Activated CD8-positive, alpha-beta memory T cell treated with anti-CD3 and anti-CD28 coated beads for 36 hours (primary cell): Measurements from ENCODE around the gene SPSB4. TPM values are rescaled to one million over a fixed set of nuclear protein-coding genes. Genes with fewer than 3 reads are reported as not detected.
"Not testable (repeated sequence)": the region's sequence is repeated elsewhere in the genome, so short reads cannot be mapped to it uniquely, and the experiment has no call there.

Experiments
- CTCF ChIA-PET: fragments of 350-600 bp; sonication (Branson Sonifier 250); formaldehyde crosslinking; loops from one replicate; lab custom pipeline; 2021; ENCODE audit warnings: antibody characterized with exemption; lab: Charles Lee
- POLR2A ChIA-PET: fragments of 350-600 bp; sonication (Branson Sonifier 250); formaldehyde crosslinking; loops from one replicate; lab custom pipeline; 2021; ENCODE audit warnings: antibody characterized with exemption; lab: Charles Lee
- total RNA-seq, 2 experiments: library from RNA; stranded (reverse); gene quantifications; one replicate each; pipeline ENCODE4 v1.2.3, GENCODE V29; 2021

Gene SPSB4
- total RNA-seq, 2 experiments from 2014 or later: not detected

DNA sequence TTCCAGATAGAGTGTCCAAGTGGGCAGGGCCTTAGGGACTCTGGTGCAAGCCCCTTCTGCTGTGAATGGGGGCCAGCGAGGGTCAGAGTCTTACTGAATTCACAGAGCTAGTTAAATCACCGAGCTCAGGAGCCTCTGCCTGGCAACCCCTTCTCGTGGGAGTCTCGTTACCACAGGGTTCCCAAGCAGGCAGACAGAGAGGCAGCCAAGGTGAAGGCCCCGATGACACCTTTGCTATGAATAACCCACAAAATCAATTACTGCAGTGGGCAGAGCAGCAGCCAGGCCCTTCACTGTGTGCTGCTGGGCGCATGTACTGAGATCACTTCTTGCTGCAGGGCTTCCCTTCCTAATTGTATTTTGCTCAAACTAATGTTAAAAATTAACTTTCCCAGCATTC is 56.9 kb downstream of the SPSB4 start:
- ChIA-PET CTCF (no interaction called here), POLR2A (no interaction called here)

- POLR2A ChIA-PET: no interaction called here
- CTCF ChIA-PET: no interaction called here
Observed at GRCh38 chr3:141109751-141110150, 58.6 kb downstream of the SPSB4 start.

- CTCF ChIA-PET: no interaction called here
- POLR2A ChIA-PET: interaction anchor here (0.5 kb wide), 1 partner anchor 158 kb away, joined by 4 read pairs; no protein-coding TSS in a partner anchor
Observed at GRCh38 chr3:141110322-141110721, 59.2 kb downstream of the SPSB4 start.

DNA sequence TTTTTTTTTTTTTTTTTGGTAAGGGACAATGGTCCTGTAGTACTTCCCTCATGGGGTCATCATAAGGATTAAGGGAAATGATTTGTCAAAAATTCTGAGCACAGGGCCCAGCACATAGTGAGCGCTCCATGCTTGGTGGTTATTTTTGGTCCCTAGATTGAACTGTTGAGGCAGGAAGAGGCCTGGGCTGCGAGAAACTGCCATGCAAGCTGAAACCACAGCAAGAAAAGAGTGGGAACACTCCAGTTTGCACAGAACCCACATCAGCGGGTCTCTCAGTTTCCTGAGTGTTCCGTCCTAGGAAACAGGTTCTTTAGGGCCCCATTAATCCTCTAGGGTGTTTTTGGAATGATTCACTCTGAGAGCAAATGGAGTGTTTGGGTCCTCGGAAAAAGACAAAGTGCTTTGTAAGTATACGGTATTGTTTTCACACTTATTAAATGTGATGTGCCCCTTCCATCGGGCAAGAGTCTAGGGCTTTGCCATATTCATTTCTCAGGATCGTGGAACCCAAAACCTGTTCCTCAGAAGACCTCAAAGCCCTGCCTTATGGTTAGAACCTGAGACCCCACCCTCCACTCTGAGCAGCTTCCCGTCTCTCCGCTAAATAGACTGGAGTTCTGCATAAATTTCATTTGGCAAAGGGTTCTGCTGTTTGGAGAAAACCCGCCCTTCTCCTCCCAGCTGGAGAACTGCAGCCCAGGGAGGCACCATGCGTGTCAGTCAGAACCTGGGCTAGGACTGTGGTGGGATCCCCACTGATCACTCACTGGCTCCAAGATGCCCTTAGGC is 60.4 kb downstream of the SPSB4 start:
- POLR2A ChIA-PET: no interaction called here
- CTCF ChIA-PET: no interaction called here

DNA sequence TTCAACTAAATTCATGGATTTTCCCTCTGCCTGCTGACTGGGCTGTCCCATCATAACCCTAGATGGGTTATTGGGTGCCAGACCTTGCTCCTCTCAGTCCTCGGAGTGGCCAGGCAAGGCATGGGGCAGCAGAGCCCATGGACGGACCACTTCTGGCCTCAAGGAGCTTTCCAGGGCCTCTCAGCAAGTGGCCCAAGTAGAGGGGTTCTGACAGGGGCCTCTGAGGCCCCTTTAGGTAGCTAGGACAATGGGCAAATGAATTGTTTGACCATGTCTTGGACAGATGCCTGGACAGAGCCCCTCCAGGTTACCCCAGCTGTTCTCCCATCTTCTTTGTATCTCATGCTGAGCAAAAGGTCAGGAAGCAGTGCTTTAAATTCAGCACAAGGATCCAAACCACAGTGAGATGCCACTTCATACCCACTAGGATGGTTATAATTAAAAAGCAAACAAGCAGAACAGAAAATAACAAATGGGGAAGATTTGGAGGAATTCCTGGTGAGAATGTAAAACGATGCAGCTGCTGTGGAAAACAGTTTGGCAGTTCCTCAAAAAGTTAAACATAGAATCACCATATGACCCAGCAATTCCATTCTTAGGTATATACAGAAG is 61.6 kb downstream of the SPSB4 start:
- ChIA-PET POLR2A (no interaction called here), CTCF (no interaction called here)

- CTCF ChIA-PET: interaction anchor here (1.8 kb wide), 1 partner anchor 8 kb away, joined by 6 read pairs; no protein-coding TSS in a partner anchor
- POLR2A ChIA-PET: not testable (repeated sequence)
Observed at GRCh38 chr3:141113680-141114079, 62.5 kb downstream of the SPSB4 start.

GRCh38 chr3:141114179-141114745 is 63.1 kb downstream of the SPSB4 start:
- ChIA-PET POLR2A (no interaction called here), CTCF (interaction anchor here (1.8 kb wide), 1 partner anchor 9 kb away, joined by 6 read pairs; no protein-coding TSS in a partner anchor)

DNA sequence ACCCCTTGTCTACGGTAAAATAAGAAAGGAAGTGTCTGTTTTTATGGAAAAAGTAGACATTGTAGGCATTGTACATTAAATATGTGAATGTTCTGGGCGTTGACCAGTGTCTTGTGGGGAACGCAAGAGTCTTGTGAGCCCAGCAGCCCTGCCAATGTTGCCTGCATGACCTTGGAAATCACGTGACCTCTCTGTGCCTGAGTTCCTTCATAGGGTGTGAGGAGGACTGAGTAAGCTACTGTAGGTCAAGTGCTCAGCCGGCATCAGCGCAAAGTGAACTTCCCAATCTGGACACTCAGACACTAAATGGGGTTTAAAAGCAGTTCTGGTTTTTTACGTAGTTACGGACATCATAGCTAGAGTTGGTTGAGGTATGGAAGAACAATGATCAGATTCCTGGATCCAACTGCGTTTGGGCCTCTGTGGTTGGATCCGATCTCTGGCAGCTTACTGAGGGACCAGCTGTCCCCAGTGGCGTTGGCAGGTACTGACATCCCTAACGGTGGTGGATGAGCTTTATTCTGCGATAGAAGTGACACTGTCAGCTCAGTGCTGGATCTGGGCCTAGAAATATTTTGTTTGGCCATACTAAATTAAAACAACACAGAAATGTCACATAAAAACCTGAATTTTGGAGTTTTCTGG is 63.8 kb downstream of the SPSB4 start:
- ChIA-PET CTCF (interaction anchor here (1.8 kb wide), 1 partner anchor 9 kb away, joined by 6 read pairs; no protein-coding TSS in a partner anchor), POLR2A (no interaction called here)

DNA sequence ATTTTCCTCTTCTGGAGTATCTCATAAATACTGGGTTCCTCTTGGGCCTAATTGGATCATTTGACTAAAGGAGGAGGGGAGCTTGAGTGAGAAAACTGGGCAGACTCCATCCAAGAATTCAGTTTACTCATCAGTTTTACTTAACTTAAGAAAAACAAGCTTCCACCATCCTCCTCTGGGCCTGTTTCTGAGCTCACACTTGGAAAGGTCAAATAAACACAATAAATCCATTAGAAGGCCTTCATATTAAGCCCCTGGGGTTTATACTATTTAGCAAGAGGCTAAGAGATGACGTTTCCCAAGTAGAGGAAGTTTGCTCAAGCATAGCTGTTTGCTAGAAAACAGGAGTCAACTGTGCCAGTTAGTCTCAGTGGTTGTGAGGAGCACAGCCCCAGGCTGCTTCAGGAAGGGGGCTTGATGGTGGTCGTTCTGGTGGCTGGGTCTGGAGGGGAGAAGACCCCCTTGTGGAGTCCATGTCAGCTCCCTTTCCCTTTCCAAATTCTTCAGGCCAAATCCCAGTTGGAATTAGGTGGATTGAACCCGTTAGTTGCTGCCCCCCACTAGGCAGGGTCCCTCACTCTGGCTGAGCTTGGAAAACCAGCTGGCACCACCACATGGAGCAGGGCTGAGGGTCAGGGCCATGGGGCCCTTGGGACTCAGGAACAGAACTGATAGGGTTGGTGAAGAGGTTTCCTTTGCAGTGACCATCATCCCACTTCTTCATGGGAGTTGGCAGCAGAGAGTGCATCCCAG is 64.8 kb downstream of the SPSB4 start:
- POLR2A ChIA-PET: no interaction called here

GRCh38 chr3:141116721-141117120 is 65.6 kb downstream of the SPSB4 start:
- CTCF ChIA-PET: no interaction called here
- POLR2A ChIA-PET: no interaction called here

More for the DNA sequence above, 64.8 kb downstream of the SPSB4 start:
- CTCF ChIA-PET: no interaction called here

DNA sequence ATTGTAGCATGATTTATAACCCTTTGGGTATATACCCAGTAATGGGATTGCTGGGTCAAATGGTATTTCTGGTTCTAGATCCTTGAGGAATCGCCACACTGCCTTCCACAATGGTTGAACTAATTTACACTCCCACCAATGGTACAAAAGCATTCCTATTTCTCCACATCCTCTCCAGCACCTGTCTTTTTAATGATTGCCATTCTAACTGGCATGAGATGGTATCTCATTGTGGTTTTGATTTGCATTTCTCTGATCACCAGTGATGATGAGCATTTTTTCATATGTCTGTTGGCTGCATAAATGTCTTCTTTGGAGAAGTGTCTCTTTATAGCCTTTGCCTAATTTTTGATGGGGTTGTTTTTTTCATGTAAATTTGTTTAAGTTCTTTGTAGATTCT is 66.8 kb downstream of the SPSB4 start:
- POLR2A ChIA-PET, CTCF ChIA-PET: not testable (repeated sequence)

DNA sequence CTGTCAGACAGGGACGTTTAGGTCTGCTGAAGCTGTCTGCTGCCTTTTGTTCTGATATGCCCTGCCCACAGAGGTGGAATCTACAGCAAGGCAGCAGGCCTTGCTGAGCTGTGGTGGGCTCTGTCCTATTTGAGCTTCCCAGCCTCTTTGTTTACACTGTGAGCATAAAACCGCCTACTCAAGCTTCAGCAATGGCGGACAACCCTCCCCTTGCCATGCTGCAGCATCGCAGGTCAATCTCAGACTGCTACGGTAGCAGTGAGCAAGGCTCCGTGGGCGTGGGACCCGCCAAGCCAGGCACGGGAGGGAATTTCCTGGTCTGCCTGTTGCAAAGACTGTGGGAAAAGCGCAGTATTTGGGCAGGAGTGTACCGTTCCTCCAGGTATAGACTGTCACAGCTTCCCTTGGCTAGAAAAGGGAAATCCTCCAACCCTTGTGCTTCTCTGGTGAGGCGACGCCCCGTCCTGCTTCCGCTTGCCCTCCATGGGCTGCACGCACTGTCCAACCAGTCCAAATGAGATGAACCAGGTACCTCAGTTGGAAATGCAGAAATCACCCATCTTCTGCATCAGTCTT is 71.4 kb downstream of the SPSB4 start:
- POLR2A ChIA-PET: no interaction called here
- CTCF ChIA-PET: no interaction called here

GRCh38 chr3:141123677-141124410 is 72.7 kb downstream of the SPSB4 start:
- ChIA-PET CTCF (no interaction called here), POLR2A (no interaction called here)

GRCh38 chr3:141124715-141125114 is 73.6 kb downstream of the SPSB4 start:
- CTCF ChIA-PET: no interaction called here
- POLR2A ChIA-PET: no interaction called here

DNA sequence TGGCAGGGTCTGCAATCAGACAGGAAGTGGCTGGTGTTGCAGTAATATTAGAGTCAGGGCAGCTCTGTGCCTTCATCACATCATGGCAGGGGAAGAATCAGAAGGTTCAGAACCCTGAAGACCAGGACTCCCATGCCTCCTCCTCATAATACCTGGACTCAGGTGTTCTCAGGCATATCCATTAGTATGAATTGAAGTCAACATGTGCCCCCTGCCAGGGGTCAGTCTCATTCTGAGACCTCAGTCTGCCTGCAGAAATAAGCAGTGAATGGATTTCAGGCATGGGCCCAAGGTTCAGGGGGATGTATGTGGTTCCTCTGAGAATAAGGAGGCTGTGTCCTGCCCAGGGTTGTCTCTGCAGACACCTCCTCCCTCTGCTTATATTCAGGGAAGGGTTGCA is 74.2 kb downstream of the SPSB4 start:
- ChIA-PET CTCF (no interaction called here), POLR2A (no interaction called here)

- ChIA-PET CTCF (no interaction called here), POLR2A (no interaction called here)
Observed at GRCh38 chr3:141126661-141127343, 75.7 kb downstream of the SPSB4 start.

DNA sequence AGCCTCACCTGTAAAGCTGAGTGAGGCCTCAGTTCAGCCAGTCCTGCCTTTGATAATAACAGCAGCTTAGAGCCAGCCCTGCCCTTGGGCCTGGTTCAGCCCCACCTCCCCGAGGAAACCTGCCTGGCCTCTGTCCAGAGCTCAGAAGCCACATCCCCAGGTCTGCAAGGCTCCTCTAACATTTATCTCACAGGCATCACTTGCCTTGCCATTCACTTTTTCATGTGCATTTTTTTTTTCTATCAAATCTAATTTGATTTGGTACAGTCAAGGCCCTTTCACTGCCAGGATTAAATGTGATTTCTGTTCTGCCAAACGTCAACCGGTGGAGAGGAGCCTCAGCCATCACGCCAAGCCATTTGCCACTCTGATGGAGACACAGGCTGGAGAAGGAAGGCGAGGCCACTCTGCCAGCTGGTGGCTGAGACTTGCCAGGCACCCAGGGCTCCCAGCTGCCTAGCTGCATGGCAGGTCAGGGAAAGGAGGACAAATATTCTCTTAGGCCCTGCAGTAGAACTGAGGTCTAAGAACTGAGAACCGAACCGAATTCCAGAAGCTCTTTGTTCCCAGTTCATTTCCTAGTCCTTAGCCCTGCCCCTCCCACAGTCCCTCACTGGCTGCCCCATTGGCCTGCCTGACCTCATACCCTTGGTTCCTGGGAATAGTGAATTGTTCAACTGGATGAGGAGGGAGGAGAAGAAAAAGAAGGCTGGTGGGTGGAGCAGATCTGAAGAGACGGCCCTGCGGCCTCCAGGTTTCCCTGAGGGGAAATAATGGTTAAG is 76.4 kb downstream of the SPSB4 start:
- CTCF ChIA-PET: no interaction called here

More for the DNA sequence above, 76.4 kb downstream of the SPSB4 start:
- POLR2A ChIA-PET: no interaction called here
